HCT116 (cell line): ENCODE results near the gene MRRF.

ENCODE experiments used
- POLR2A ChIP-seq: IDR thresholded peaks from 2 replicates; pipeline ENCODE4 v1.7.0; 2011; ENCODE audit warnings: borderline replicate concordance; ENCODE audit not compliant: insufficient read depth, insufficient read length; ENCODE audit errors: extremely low read depth
- POLR2AphosphoS5 ChIP-seq: IDR thresholded peaks from 2 replicates; pipeline ENCODE4 v1.6.1; 2011; ENCODE audit warnings: mild to moderate bottlenecking, low read depth, low read length, moderate library complexity
- ZBTB33 ChIP-seq: IDR thresholded peaks from 2 replicates; pipeline ENCODE4 v1.6.1; 2011; ENCODE audit warnings: mild to moderate bottlenecking, low read length, moderate library complexity; ENCODE audit not compliant: insufficient replicate concordance; ENCODE audit errors: extremely low read depth

DNA sequence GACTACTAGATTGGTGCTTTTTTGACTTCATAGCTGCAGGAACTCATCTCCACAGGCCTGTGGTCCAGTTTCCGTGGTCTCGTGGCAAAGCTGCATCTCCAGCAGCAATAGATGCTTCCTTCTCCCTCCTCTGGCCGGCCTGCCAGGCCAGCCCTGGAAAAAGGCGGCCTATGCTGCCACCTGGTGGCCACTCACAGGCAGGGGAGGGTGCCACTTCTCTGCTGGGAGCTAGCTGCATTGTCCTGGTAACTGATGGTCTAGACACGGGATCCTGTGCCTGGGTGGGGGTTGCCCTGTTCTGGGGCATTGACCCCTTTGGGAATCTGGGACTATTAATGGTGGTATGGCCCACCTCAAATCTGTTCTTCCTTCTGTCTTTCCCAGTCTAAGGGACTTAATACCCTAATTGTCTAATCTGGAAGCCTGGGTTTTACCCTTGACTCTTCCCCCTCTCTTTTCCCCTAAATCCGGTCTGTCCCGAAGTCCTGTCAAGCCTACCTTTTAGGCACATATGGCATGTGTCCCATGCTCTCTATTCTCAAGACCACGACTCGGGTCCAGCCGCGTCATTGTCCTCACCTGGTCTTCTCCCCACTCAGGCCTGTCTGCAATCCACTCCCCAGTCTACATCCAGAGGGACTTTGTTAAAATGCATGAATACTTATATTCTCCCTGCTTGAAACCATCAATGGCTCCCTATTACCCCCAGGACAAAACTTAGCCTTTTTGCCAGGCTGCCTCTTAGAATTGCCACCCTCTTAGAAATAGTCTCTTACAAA is 86.1 kb downstream of the MRRF start:
- TF ChIP-seq ZBTB33 = no peak
- TF ChIP-seq POLR2AphosphoS5 = no peak
- no peak for TF ChIP-seq POLR2A
